ENCODE results near the gene MAP7D1. TPM values are rescaled to one million over a fixed set of nuclear protein-coding genes. Genes with fewer than 3 reads are reported as not detected.

The MAP7D1 gene
- 120 TPM for total RNA-seq
- long read RNA-seq, transcript MAP7D1-203 (18 exons, 3,238 nt) = minor isoform, 9 of 109 reads
- long read RNA-seq, transcript MAP7D1-201 (16 exons, 3,456 nt) = major isoform, 12 of 109 reads
- long read RNA-seq, partial matches to known transcripts = 54 of 109 reads
- long read RNA-seq, other reads (novel, unspliced or antisense) = 33 of 109 reads

DNA sequence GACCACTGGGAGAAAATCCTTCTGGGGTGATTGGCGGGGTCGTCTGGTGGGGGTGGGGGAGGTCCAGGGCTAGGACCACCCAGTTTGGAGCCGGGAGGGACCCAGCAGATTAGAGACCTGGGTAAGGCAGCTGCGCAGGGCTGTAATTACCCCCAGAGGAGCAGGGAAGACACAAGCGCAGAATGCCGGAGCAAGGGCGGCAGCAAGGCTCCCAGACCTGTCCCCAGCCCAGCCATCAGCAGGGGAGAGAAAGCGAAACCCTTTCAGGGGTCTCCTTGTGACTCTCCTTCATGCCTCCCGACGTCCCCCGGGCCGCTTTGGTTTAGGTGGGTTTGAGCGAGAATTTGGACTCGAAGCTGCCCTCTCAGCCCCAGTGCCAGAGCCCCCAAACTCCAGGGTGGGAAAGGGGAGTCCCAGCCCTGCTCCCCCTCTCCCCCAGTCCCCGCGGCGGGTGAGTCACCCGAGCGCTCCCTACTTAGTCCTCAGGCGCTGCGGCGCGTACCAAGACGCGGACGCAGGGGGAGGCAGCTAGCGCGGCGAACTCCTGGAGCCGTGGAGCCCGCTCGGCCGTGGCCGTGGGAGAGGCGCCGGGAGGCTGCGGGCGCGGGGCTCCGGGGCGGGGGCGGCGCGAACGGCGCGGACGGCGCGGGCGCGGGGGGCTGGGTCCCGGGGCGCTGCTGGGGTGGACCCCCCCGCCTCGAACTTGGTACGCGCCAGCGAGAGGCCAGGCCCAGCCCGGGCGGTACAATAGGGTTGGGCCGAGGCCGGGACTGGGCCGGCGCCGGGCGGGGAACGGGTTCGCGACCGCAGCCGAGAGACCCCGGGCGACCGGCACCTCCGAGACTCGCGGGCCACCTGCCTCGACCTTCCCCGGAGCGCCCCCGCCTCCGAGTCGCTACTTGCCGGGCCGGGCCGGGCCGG, at the start of gene MAP7D1:
Gene MAP7D1, plus strand, starts transcription at position 753 of the 921 bp plus-strand sequence. CDS start 258 bp downstream, outside the sequence.
- DNase-seq (peak; percentile 92), ATAC-seq (peak; percentile 86 to 87)
- Histone ChIP-seq H3K27ac (peak within 1 kb of the TSS; percentile 99), H3K4me1 (peaks cover 75% of the 10 kb centered on the region), H3K27me3 (ENCODE audit: low read depth) (no peaks in the 10 kb centered on the region), H3K9me3 (no peaks in the 10 kb centered on the region), H3K36me3 (no peaks in the 10 kb centered on the region), H3K4me3 (peak within 1 kb of the TSS; percentile 98)
- TF ChIP-seq, protein P1, sequence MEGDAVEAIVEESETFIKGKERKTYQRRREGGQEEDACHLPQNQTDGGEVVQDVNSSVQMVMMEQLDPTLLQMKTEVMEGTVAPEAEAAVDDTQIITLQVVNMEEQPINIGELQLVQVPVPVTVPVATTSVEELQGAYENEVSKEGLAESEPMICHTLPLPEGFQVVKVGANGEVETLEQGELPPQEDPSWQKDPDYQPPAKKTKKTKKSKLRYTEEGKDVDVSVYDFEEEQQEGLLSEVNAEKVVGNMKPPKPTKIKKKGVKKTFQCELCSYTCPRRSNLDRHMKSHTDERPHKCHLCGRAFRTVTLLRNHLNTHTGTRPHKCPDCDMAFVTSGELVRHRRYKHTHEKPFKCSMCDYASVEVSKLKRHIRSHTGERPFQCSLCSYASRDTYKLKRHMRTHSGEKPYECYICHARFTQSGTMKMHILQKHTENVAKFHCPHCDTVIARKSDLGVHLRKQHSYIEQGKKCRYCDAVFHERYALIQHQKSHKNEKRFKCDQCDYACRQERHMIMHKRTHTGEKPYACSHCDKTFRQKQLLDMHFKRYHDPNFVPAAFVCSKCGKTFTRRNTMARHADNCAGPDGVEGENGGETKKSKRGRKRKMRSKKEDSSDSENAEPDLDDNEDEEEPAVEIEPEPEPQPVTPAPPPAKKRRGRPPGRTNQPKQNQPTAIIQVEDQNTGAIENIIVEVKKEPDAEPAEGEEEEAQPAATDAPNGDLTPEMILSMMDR (IDR thresholded peaks at IDR 0.05) = no peak
- intact Hi-C loops (cut with DNase I) = no loop called here

DNA sequence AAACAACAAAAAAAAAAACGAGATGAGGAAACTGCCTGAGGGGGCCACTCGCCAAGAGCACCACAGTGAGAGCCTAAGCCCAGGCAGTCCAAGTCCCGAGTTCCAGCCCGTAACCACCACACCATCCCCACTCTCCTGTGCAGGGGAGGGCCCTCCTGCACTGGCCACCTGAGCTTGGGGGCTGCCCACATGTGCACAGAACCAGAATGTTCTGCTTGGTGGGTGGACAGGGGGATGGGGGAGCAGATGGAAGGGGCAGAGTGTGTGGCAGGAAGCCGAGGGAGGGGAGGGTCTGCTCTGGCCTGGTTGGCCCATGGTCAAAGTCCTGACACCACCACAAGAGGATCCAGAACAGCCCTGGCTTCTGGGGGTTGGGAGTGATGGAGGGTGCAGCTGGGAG, 49.7 kb upstream of the MAP7D1 start:
- TF ChIP-seq, protein P1 (IDR thresholded peaks at IDR 0.05) = no peak
- no peaks in the 10 kb centered on the region for H3K4me1 ChIP-seq
- H3K27me3 ChIP-seq (ENCODE audit: low read depth) = no peaks in the 10 kb centered on the region
- H3K4me3 ChIP-seq = no peak overlapping the region
- H3K9me3 ChIP-seq = no peaks in the 10 kb centered on the region
- no peak for ATAC-seq
- intact Hi-C loops (cut with DNase I) = no loop called here
- H3K36me3 ChIP-seq = no peaks in the 10 kb centered on the region
- no peak overlapping the region for H3K27ac ChIP-seq
- no peak for DNase-seq

DNA sequence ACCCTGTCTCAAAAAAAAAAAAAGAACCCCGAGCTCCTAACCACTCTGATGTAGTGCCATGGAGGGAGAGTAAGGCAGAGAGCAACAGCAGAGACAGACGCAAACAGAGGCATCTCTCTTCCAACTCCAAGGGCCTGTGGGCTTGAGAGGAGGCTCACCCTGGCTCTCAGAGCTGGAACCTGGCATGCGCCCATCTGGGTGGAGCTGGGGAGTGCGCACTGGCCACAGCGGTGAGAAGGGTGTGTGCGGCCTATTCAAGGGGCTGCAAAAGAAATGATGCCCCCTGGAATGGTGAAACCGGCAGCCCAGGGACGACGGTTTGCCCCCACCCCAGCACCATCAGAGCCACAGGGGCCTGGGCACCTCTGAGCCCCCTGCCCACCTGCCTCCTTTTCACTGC, 48.6 kb upstream of the MAP7D1 start:
- intact Hi-C loops (cut with DNase I) = no loop called here
- no peak overlapping the region for H3K4me3 ChIP-seq
- ATAC-seq (peak; percentile 43 to 49), DNase-seq (peak; percentile 37)
- H3K9me3 ChIP-seq = no peaks in the 10 kb centered on the region
- no peaks in the 10 kb centered on the region for H3K36me3 ChIP-seq
- TF ChIP-seq, protein P1 (IDR thresholded peaks at IDR 0.05) = no peak
- no peak overlapping the region for H3K27ac ChIP-seq
- no peaks in the 10 kb centered on the region for H3K27me3 ChIP-seq (ENCODE audit: low read depth)
- no peaks in the 10 kb centered on the region for H3K4me1 ChIP-seq

DNA sequence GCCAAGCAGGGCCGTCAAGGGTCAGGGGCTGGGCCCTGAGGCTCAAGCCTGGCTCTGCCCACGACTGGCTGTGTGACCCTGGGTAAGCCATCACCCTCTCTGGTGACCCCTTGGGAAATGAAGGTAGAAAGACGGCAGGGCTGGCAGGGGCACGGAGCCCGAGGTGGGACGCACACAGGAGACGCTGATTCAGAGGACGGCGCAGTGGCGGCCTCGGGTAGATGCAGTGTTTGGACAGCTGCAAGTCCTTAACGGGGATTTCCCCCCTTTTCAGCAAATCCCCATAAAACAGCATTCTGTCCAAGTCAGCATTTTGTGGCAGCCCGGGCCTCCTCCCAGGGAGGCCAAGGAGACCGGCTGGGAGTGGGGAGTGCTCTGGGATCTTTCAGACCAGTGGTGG, 47.6 kb upstream of the MAP7D1 start:
- no peaks in the 10 kb centered on the region for H3K9me3 ChIP-seq
- H3K27me3 ChIP-seq (ENCODE audit: low read depth) = no peaks in the 10 kb centered on the region
- no peaks in the 10 kb centered on the region for H3K36me3 ChIP-seq
- no peak for ATAC-seq
- TF ChIP-seq, protein P1 (IDR thresholded peaks at IDR 0.05) = no peak
- H3K4me3 ChIP-seq = no peak overlapping the region
- DNase-seq = no peak
- intact Hi-C loops (cut with DNase I) = no loop called here
- no peaks in the 10 kb centered on the region for H3K4me1 ChIP-seq
- H3K27ac ChIP-seq = no peak overlapping the region

DNA sequence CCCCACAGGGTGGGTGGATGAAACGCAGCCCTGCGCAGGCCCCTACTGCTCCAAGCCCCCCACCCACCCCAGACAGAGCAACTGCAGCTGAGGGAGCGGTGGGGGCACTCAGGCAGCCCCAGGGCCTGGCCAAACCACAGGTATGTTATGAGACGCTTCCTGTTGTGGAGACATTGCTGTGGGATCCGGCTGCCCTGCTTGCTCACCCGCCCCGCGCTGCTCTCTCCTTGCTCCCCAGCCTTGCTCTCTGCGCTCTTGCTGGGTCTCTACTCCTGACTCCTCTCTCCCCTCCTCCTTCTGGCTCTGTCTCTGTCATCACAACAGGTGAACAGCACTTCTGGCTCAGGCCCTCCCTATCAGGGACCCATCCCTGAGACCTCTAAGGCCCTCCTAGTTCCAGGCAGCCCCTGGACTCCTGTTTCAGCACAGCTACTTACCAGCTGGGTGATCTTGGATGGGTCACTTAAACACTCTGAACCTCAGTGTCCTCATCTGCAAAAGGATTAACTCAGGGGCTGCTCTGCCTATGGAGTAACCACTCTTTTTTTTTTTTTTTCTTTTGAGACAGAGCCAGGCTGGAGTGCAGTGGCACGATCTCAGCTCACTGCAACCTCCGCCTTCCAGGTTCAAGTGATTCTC, 46.8 kb upstream of the MAP7D1 start:
- Histone ChIP-seq H3K27me3 (ENCODE audit: low read depth) (no peaks in the 10 kb centered on the region), H3K9me3 (no peaks in the 10 kb centered on the region), H3K4me3 (no peak overlapping the region), H3K4me1 (no peaks in the 10 kb centered on the region), H3K27ac (no peak overlapping the region), H3K36me3 (no peaks in the 10 kb centered on the region)
- TF ChIP-seq, protein P1 (IDR thresholded peaks at IDR 0.05) = no peak
- DNase-seq (no peak), ATAC-seq (peak; percentile 24)
- intact Hi-C loops (cut with DNase I) = no loop called here

Data from lower lobe of right lung (tissue), 2 donors.